Loucy (cell line): Measurements from ENCODE around the gene SLAMF8.

Experiments
- EZH2phosphoT487 ChIP-seq: fragments of 200-600 bp; IDR thresholded peaks from 2 replicates; pipeline ENCODE4 v1.6.1; 2018; ENCODE audit warnings: antibody characterized with exemption, mild to moderate bottlenecking, moderate library complexity, borderline replicate concordance
- TF ChIP-seq, protein P1 (sequence below): fragments of 200-600 bp; sonication (generic); conservative IDR thresholded peaks from 2 replicates; pipeline ENCODE4 v1.5.1; 2014; ENCODE audit warnings: mild to moderate bottlenecking, antibody characterized with exemption, low read length

DNA sequence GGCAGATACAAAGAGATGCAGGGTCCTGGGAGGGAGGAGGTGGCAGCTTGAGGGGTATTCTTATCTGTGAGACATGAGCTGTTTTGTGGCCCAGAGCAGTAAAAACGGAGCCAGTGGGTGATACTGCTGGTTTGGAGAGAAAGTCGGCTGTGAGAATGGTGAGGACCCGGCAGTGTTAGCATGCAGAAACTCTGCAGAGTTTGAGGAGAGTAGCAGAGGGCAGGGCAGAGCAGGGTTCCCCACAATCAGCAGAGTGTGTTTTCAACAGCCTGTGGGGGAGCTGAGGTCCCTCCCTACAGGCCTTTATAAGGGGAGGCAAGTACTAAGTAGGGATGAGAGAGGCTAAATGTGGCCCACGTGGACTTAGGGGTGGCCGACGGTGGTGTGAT is 423 bp downstream of the SLAMF8 start:
- TF ChIP-seq, protein P1, sequence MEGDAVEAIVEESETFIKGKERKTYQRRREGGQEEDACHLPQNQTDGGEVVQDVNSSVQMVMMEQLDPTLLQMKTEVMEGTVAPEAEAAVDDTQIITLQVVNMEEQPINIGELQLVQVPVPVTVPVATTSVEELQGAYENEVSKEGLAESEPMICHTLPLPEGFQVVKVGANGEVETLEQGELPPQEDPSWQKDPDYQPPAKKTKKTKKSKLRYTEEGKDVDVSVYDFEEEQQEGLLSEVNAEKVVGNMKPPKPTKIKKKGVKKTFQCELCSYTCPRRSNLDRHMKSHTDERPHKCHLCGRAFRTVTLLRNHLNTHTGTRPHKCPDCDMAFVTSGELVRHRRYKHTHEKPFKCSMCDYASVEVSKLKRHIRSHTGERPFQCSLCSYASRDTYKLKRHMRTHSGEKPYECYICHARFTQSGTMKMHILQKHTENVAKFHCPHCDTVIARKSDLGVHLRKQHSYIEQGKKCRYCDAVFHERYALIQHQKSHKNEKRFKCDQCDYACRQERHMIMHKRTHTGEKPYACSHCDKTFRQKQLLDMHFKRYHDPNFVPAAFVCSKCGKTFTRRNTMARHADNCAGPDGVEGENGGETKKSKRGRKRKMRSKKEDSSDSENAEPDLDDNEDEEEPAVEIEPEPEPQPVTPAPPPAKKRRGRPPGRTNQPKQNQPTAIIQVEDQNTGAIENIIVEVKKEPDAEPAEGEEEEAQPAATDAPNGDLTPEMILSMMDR, result no peak
- no peak for TF ChIP-seq EZH2phosphoT487
